ENCODE results near the gene TBC1D22A. TPM values are rescaled to one million over a fixed set of nuclear protein-coding genes. Genes with fewer than 3 reads are reported as not detected.

TBC1D22A gene
- total and polyA plus RNA-seq, 9 of the 15 experiments (the other 6 are each of a cell fraction or from before 2014, with no cell fraction given), result 0.20 to 11.5 (median 5.2) TPM

DNA sequence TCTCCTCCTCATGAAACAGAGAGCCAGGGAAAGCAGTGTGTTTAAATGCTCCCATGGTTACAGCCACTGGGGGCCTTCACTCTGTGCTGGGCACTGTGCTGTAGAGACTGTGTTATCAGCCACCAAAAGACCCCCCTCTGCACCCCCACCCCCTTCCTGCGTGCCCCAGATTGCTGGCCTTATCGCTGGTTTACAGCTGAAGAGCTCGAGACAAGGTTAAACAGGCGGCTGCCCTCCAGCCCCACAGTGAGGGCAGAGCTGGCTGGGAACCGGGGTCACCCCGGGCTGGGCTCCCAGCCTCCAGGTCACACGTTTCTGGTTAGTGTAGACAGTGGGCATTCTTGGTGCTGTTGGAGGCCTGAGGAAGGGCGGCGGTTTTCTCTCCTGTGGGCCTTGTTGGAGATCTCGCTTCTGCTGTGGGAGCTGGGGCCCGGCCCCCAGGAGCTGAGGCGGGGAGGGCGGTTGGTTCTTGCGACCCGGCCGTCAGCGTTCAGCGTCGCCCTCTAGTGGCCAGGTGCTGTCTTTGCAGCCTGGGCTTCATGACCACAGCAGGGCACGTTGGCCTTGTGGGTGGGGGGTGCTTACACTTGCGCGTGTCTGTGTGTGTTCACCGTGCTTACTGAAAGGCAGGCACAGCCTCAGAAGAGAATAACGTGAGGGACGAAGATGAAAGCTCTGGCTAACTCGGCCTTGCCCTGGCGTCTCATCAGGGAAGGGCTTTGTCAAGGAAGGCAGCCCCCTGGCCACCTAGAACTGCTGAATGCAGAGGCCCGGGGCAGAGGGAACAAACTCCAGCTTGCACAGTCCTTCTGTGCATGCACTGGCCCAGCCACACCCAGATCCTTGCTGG lies 40.8 kb downstream of the TBC1D22A start (continued):
- TF ChIP-seq RFX1 (IDR thresholded peaks at IDR 0.05), result peak; percentile 45
- TF ChIP-seq, protein P1, sequence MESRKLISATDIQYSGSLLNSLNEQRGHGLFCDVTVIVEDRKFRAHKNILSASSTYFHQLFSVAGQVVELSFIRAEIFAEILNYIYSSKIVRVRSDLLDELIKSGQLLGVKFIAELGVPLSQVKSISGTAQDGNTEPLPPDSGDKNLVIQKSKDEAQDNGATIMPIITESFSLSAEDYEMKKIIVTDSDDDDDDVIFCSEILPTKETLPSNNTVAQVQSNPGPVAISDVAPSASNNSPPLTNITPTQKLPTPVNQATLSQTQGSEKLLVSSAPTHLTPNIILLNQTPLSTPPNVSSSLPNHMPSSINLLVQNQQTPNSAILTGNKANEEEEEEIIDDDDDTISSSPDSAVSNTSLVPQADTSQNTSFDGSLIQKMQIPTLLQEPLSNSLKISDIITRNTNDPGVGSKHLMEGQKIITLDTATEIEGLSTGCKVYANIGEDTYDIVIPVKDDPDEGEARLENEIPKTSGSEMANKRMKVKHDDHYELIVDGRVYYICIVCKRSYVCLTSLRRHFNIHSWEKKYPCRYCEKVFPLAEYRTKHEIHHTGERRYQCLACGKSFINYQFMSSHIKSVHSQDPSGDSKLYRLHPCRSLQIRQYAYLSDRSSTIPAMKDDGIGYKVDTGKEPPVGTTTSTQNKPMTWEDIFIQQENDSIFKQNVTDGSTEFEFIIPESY (CRISPR knock-in tag; IDR thresholded peaks at IDR 0.05), result 0 out of 2 replicates have a peak, but pooled peaks have one; percentile 17
- TF ChIP-seq, protein P2, sequence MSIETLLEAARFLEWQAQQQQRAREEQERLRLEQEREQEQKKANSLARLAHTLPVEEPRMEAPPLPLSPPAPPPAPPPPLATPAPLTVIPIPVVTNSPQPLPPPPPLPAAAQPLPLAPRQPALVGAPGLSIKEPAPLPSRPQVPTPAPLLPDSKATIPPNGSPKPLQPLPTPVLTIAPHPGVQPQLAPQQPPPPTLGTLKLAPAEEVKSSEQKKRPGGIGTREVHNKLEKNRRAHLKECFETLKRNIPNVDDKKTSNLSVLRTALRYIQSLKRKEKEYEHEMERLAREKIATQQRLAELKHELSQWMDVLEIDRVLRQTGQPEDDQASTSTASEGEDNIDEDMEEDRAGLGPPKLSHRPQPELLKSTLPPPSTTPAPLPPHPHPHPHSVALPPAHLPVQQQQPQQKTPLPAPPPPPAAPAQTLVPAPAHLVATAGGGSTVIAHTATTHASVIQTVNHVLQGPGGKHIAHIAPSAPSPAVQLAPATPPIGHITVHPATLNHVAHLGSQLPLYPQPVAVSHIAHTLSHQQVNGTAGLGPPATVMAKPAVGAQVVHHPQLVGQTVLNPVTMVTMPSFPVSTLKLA (conservative IDR thresholded peaks at IDR 0.05), result 0 out of 4 replicates have a peak, but pooled peaks of 1 of the 2 experiments have one; percentile 16
- TF ChIP-seq, protein P3, sequence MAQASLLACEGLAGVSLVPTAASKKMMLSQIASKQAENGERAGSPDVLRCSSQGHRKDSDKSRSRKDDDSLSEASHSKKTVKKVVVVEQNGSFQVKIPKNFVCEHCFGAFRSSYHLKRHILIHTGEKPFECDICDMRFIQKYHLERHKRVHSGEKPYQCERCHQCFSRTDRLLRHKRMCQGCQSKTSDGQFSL (CRISPR knock-in tag; IDR thresholded peaks at IDR 0.05), result peak; percentile 79
- TF ChIP-seq, protein P3 (tag; IDR thresholded peaks at IDR 0.05), result no peak
- TF ChIP-seq, protein P4, sequence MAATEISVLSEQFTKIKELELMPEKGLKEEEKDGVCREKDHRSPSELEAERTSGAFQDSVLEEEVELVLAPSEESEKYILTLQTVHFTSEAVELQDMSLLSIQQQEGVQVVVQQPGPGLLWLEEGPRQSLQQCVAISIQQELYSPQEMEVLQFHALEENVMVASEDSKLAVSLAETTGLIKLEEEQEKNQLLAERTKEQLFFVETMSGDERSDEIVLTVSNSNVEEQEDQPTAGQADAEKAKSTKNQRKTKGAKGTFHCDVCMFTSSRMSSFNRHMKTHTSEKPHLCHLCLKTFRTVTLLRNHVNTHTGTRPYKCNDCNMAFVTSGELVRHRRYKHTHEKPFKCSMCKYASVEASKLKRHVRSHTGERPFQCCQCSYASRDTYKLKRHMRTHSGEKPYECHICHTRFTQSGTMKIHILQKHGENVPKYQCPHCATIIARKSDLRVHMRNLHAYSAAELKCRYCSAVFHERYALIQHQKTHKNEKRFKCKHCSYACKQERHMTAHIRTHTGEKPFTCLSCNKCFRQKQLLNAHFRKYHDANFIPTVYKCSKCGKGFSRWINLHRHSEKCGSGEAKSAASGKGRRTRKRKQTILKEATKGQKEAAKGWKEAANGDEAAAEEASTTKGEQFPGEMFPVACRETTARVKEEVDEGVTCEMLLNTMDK (IDR thresholded peaks at IDR 0.05; ENCODE audit: borderline replicate concordance, insufficient read depth, low read depth, low read length, poor library complexity, severe bottlenecking), result peak; percentile 21
- TF ChIP-seq STAG1 (CRISPR knock-in tag; IDR thresholded peaks at IDR 0.05; ENCODE audit: borderline replicate concordance), result peak; percentile 70; the same call in 1 of the 2 replicates
- TF ChIP-seq ZC3H4 (CRISPR knock-in tag; IDR thresholded peaks at IDR 0.05; ENCODE audit: borderline replicate concordance), result no peak
- no peak for TF ChIP-seq RBFOX2 (IDR thresholded peaks at IDR 0.05; ENCODE audit: low read depth, low read length)
- TF ChIP-seq ADNP (tag; IDR thresholded peaks at IDR 0.05), result no peak
- TF ChIP-seq, protein P5, sequence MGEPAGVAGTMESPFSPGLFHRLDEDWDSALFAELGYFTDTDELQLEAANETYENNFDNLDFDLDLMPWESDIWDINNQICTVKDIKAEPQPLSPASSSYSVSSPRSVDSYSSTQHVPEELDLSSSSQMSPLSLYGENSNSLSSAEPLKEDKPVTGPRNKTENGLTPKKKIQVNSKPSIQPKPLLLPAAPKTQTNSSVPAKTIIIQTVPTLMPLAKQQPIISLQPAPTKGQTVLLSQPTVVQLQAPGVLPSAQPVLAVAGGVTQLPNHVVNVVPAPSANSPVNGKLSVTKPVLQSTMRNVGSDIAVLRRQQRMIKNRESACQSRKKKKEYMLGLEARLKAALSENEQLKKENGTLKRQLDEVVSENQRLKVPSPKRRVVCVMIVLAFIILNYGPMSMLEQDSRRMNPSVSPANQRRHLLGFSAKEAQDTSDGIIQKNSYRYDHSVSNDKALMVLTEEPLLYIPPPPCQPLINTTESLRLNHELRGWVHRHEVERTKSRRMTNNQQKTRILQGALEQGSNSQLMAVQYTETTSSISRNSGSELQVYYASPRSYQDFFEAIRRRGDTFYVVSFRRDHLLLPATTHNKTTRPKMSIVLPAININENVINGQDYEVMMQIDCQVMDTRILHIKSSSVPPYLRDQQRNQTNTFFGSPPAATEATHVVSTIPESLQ (CRISPR knock-in tag; IDR thresholded peaks at IDR 0.05), result no peak
- TF ChIP-seq CXXC5 (CRISPR knock-in tag; IDR thresholded peaks at IDR 0.05), result no peak; the same call in 1 of the 2 replicates

Data from K562 (cell line).